WI38 (cell line): ENCODE measurements around the gene BBS9.
"Not testable (repeated sequence)": the region's sequence is repeated elsewhere in the genome, so short reads cannot be mapped to it uniquely, and the experiment has no call there.

Experiments
- H3K4me3 ChIP-seq: 2 replicates; pipeline ENCODE4 v1.5.1; 2011; ENCODE audit warnings: low read depth, mild to moderate bottlenecking, control low read depth, low read length
- TF ChIP-seq, protein P1 (sequence below): IDR thresholded peaks from 2 replicates; pipeline ENCODE4 v1.5.1; 2012; ENCODE audit warnings: low read depth, mild to moderate bottlenecking, control low read depth, low read length

BBS9 gene

DNA sequence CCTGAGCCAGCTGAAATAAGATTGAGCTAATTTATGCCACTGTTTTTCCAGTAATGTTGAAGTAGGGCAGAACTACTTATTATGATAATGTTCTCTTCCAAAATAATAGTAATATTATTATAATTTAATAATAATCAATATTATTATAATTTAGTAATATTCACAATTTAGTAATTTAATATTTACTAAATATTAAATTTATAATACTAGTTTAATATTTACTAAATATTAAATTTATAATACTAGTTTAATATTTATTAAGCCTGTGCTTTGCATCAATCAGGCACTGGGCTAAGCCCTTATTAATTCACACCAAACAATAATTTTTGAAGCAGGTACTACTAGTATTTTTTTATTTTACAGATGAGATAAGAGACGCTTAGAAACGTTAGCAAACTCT lies 170.1 kb downstream of the BBS9 start:
- H3K4me3 ChIP-seq = no peak overlapping the region
- TF ChIP-seq, protein P1, sequence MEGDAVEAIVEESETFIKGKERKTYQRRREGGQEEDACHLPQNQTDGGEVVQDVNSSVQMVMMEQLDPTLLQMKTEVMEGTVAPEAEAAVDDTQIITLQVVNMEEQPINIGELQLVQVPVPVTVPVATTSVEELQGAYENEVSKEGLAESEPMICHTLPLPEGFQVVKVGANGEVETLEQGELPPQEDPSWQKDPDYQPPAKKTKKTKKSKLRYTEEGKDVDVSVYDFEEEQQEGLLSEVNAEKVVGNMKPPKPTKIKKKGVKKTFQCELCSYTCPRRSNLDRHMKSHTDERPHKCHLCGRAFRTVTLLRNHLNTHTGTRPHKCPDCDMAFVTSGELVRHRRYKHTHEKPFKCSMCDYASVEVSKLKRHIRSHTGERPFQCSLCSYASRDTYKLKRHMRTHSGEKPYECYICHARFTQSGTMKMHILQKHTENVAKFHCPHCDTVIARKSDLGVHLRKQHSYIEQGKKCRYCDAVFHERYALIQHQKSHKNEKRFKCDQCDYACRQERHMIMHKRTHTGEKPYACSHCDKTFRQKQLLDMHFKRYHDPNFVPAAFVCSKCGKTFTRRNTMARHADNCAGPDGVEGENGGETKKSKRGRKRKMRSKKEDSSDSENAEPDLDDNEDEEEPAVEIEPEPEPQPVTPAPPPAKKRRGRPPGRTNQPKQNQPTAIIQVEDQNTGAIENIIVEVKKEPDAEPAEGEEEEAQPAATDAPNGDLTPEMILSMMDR = no peak

DNA sequence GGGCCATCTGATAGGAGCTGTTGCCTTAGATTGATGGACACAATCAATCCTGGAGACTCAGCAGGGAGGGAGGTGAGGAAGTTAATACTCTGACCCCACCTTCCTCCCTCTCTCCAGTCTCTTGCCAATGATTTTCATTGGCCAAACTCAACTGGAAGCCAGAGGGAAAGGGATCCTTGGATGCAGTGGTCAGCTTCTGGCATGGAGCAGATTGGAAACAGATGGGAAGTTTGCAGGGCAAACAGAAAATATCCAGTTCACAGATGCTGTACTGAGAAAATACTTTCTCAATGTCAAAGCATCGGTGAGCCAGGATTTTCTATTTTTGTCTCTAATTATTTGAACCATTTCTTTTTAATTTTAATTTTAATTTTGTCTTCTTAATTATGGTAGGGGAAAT lies 170.8 kb downstream of the BBS9 start:
- TF ChIP-seq, protein P1 = no peak
- H3K4me3 ChIP-seq = no peak overlapping the region

DNA sequence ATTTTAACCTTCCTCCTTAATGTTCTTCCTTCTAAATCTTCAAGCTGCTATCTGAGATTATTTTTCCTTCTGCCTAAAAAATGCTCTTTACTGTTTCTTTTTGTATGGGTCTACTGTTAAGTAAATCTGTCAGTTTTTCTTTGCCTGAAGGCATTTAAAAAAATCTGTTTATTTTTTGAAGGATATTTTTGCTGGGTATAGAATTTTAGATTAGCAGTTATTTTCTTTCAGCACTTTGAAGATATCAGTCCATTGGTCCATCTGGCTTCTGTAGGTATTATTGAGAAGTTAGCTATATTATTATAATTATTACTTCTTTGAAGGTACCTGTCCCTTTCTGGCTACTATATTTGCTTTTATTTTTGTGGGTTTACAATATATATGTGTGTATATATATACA lies 171.4 kb downstream of the BBS9 start:
- H3K4me3 ChIP-seq = no peak overlapping the region
- TF ChIP-seq, protein P1 = no peak

GRCh38 chr7:33303978-33304557 lies 174.7 kb downstream of the BBS9 start:
- H3K4me3 ChIP-seq = not testable (repeated sequence)

GRCh38 chr7:33307205-33307604 lies 177.8 kb downstream of the BBS9 start:
- H3K4me3 ChIP-seq = no peak overlapping the region
- TF ChIP-seq, protein P1 = no peak

DNA sequence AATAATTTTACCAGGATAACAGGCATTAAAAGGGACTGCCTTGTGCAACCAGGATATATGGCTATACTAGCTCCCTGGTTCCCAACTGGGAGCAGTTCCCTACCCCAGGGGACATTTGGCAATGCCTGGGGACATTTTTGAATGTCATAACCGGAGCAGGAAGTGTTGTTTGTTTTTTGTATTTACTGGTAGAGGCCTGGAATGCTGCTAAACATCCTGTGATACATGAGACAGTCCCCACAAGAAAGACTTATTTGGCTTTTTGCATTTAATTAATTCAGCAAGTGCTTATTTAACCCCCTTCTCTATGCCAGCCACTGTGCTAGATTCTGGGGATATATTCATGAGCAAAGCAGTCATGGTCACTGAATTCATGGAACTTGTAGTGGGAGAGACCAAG lies 181.2 kb downstream of the BBS9 start:
- no peak overlapping the region for H3K4me3 ChIP-seq
- TF ChIP-seq, protein P1 = no peak

GRCh38 chr7:33325754-33326484 lies 196.6 kb downstream of the BBS9 start:
- no peak overlapping the region for H3K4me3 ChIP-seq
- TF ChIP-seq, protein P1 = no peak

- TF ChIP-seq, protein P1 = no peak
- no peak overlapping the region for H3K4me3 ChIP-seq
These were observed 197.1 kb downstream of the BBS9 start for GRCh38 chr7:33326485-33326848.
